Calu3 (cell line): Measurements from ENCODE around the gene STXBP5L. TPM values are rescaled to one million over a fixed set of nuclear protein-coding genes. Genes with fewer than 3 reads are reported as not detected.

Source experiments
- BruUV-seq: library from RNA; stranded (reverse); fragments of 400-500 nt; replicated peaks from 2 replicates; lab custom pipeline; 2021; lab: Mats Ljungman, UMichigan
- CTCF ChIA-PET: fragments of 300-600 bp; sonication (Branson Sonifier 250); formaldehyde crosslinking; loops from one replicate; lab custom pipeline; 2022; ENCODE audit warnings: antibody characterized with exemption; lab: Charles Lee
- DNase-seq: peaks from one replicate; pipeline ENCODE4 v3.0.0; 2022
- H3K27ac Mint-ChIP-seq: one replicate; pipeline ENCODE4 v1.8.0; 2022; ENCODE audit warnings: mixed read lengths; ENCODE audit not compliant: unreplicated experiment
- H3K27me3 Mint-ChIP-seq: one replicate; pipeline ENCODE4 v1.8.0; 2022; ENCODE audit warnings: mixed read lengths; ENCODE audit not compliant: unreplicated experiment
- H3K36me3 Mint-ChIP-seq: one replicate; pipeline ENCODE4 v1.8.0; 2022; ENCODE audit warnings: mild to moderate bottlenecking, moderate library complexity, mixed read lengths; ENCODE audit not compliant: insufficient read depth, unreplicated experiment
- H3K4me1 Mint-ChIP-seq: one replicate; pipeline ENCODE4 v1.8.0; 2022; ENCODE audit warnings: mild to moderate bottlenecking, low read depth, mixed read lengths; ENCODE audit not compliant: unreplicated experiment
- H3K4me3 Mint-ChIP-seq: one replicate; pipeline ENCODE4 v1.8.0; 2022; ENCODE audit warnings: mild to moderate bottlenecking, low read depth, moderate library complexity, mixed read lengths; ENCODE audit not compliant: unreplicated experiment
- H3K9me3 Mint-ChIP-seq: one replicate; pipeline ENCODE4 v1.8.0; 2022; ENCODE audit warnings: low read depth, mixed read lengths; ENCODE audit not compliant: unreplicated experiment
- CTCF ChIP-seq: fragments of 200-600 bp; IDR thresholded peaks from one replicate; pipeline ENCODE4 v1.8.0; 2022; ENCODE audit warnings: antibody characterized with exemption; ENCODE audit not compliant: unreplicated experiment
- intact Hi-C: fragments of 100-400 bp; cut with micrococcal nuclease; formaldehyde crosslinking; loops from one replicate; pipeline ENCODE4 v1.10.0; 2022; ENCODE audit not compliant: unreplicated experiment
- total RNA-seq: library from RNA; stranded (reverse); gene quantifications from 2 replicates; pipeline ENCODE4 v1.2.3, GENCODE V29; 2022

STXBP5L gene
- total RNA-seq, 1 experiment from 2014 or later = not detected

DNA sequence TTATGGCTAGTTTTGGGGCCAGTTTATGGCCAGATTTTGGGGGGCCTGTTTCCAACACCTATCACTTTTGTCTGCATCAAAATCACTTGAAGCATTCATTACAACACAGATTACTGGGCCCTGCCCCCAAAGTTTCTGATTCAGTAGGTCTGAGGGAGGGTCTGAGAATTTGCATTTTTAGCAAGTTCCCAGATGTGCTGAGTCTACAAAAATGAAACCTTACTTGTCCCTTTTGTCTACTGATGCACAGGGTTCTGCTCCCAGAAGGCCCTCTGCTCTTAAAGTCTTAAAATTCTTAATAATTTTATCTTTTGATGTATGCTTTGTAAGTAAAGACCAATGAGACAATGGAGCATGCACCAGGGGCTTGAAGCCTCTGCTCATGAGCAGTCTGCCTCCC is 491.8 kb downstream of the STXBP5L start:
- DNase-seq = no peak
- no peak overlapping the region for H3K27ac Mint-ChIP-seq
- no peak for TF ChIP-seq CTCF
- no peaks in the 10 kb centered on the region for H3K36me3 Mint-ChIP-seq
- no peaks in the 10 kb centered on the region for H3K9me3 Mint-ChIP-seq
- intact Hi-C loops = no loop called here
- no TSS peak for BruUV-seq
- H3K4me3 Mint-ChIP-seq = no peak overlapping the region
- no peaks in the 10 kb centered on the region for H3K27me3 Mint-ChIP-seq
- CTCF ChIA-PET = no interaction called here
- no peaks in the 10 kb centered on the region for H3K4me1 Mint-ChIP-seq

GRCh38 chr3:121405631-121406030 is 497.6 kb downstream of the STXBP5L start:
- intact Hi-C loops = no loop called here
- Mint-ChIP-seq H3K4me3 (no peak overlapping the region), H3K27me3 (no peaks in the 10 kb centered on the region), H3K9me3 (no peaks in the 10 kb centered on the region), H3K27ac (no peak overlapping the region), H3K36me3 (no peaks in the 10 kb centered on the region), H3K4me1 (no peaks in the 10 kb centered on the region)
- CTCF ChIA-PET = no interaction called here
- BruUV-seq = no TSS peak
- TF ChIP-seq CTCF = no peak
- no peak for DNase-seq

DNA sequence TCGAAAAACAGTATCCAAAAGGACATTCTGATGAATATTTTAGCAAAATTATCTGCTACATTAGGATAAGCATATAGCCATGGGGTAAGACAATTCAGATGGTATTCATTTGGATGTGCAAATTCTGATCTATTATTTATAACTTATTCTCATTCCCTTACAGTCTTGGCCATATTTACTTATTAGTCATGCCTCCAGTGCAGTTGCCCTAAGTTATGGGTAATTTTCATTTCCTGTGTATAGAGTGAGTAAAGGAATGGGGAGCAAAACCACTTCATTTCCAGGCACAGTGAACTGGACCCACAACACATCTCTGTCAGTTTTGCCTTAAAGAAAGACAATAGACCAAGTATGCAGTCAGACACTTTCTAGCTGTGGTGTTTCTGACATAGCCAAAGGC is 503.5 kb downstream of the STXBP5L start:
- Mint-ChIP-seq H3K27ac (no peak overlapping the region), H3K4me1 (no peaks in the 10 kb centered on the region), H3K27me3 (no peaks in the 10 kb centered on the region), H3K9me3 (no peaks in the 10 kb centered on the region), H3K4me3 (no peak overlapping the region), H3K36me3 (no peaks in the 10 kb centered on the region)
- no TSS peak for BruUV-seq
- no peak for TF ChIP-seq CTCF
- no peak for DNase-seq
- intact Hi-C loops = no loop called here
- CTCF ChIA-PET = no interaction called here

DNA sequence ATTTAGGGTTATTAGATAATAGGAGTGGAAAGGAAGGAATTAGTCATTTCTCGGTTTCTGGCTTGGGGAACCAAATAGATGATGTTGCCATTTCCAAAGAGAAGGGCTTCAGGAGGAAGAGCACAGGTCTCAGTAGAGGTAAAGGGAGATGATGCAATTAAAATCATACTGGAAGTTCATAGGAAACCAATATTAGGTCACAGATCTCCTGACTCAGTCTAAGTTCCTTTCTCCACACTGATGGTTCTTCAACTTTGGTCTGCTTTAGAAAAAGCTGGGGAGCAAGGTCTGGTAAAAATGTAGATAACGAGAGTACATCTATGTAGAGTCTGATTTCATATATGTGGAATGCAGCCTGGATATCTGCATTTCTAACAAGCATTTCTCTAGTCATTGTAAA is 506.9 kb downstream of the STXBP5L start:
- Mint-ChIP-seq H3K36me3 (peaks cover 4% of the 10 kb centered on the region), H3K9me3 (no peaks in the 10 kb centered on the region), H3K27me3 (no peaks in the 10 kb centered on the region), H3K27ac (no peak overlapping the region), H3K4me3 (no peak overlapping the region), H3K4me1 (no peaks in the 10 kb centered on the region)
- CTCF ChIA-PET = no interaction called here
- BruUV-seq = no TSS peak
- no peak for TF ChIP-seq CTCF
- DNase-seq = no peak
- intact Hi-C loops = no loop called here
